ENCODE results near the gene NFYA. TPM values are rescaled to one million over a fixed set of nuclear protein-coding genes. Genes with fewer than 3 reads are reported as not detected.

NFYA gene
- total and polyA plus RNA-seq, 2 of the 4 experiments (the other 2 are of a cell fraction): 10.9 to 28.5 TPM

- in situ Hi-C loops (cut with MboI; ENCODE audit: low sequenced_read_pairs) (loop anchor here (25.0 kb wide), 2 partner anchors 1059 to 1684 kb away; no protein-coding TSS in a partner anchor), dilution Hi-C loops (cut with HindIII; ENCODE audit: low sequenced_read_pairs, unreplicated experiment) (no loop called here), intact Hi-C loops (cut with micrococcal nuclease) (no loop called here)
- Histone ChIP-seq H3K9me3 (ENCODE audit: control insufficient read depth, insufficient read depth, low read length) (no peaks in the 10 kb centered on the region), H3K27me3 (ENCODE audit: control insufficient read depth, insufficient read depth, low read length) (peaks cover 15% of the 10 kb centered on the region), H3K4ac (ENCODE audit: low read depth, low read length) (no peak overlapping the region), H2BK5ac (ENCODE audit: low read depth, low read length, poor library complexity, severe bottlenecking) (no peak overlapping the region), H3K23ac (ENCODE audit: low read depth, low read length) (no peak overlapping the region), H3K79me1 (ENCODE audit: low read depth in 1 of 2, low read length in 2 of 2) (no peaks in the 10 kb centered on the region), H4K91ac (ENCODE audit: insufficient read depth, low read depth, low read length) (no peak overlapping the region), H2AFZ (replicated peaks; ENCODE audit: low read length, poor library complexity) (no peak overlapping the region), H3K56ac (ENCODE audit: extremely low read depth, insufficient read depth, low read length) (no peak overlapping the region), H2BK20ac (ENCODE audit: low read depth, low read length) (no peak overlapping the region), H2AK5ac (ENCODE audit: low read depth, low read length) (no peak overlapping the region), H2AK9ac (replicated peaks; ENCODE audit: low read depth, low read length, poor library complexity) (no peak overlapping the region), H3K9ac (ENCODE audit: low read depth, low read length) (no peak overlapping the region), H3K18ac (ENCODE audit: low read depth, low read length) (no peak overlapping the region), H3K4me1 (ENCODE audit: control insufficient read depth, insufficient read depth, low read length) (no peaks in the 10 kb centered on the region), H3K27ac (ENCODE audit: insufficient read depth, low read length) (no peak overlapping the region), H4K20me1 (ENCODE audit: insufficient read depth, low read length) (no peaks in the 10 kb centered on the region), H2BK15ac (ENCODE audit: low read depth, low read length) (no peak overlapping the region), H3K14ac (replicated peaks; ENCODE audit: low read depth, low read length) (no peak overlapping the region), H3K4me2 (ENCODE audit: low read depth, low read length) (no peak overlapping the region), H4K5ac (ENCODE audit: low read depth, low read length) (no peak overlapping the region), H4K8ac (ENCODE audit: low read depth in 2 of 2, low read length in 2 of 2) (no peak overlapping the region), H3K4me3 (ENCODE audit: insufficient read depth, low read depth, low read length) (no peak overlapping the region), H3K36me3 (ENCODE audit: control insufficient read depth, insufficient read depth, low read length) (no peaks in the 10 kb centered on the region), H3K9me1 (ENCODE audit: insufficient read depth, low read length) (0 out of 2 replicates have a peak, but pooled peaks cover 4% of the 10 kb centered on the region), H2BK120ac (ENCODE audit: low read depth, low read length) (no peak overlapping the region)
- TF ChIP-seq CHD1 (IDR thresholded peaks at IDR 0.05; ENCODE audit: low read depth, low read length): no peak
- TF ChIP-seq MAFK (IDR thresholded peaks at IDR 0.05; ENCODE audit: low read depth, low read length): no peak
- no peak for TF ChIP-seq CEBPB (IDR thresholded peaks at IDR 0.05; ENCODE audit: low read depth, low read length)
- TF ChIP-seq NFE2L2 (IDR thresholded peaks at IDR 0.05; ENCODE audit: low read depth, low read length): no peak
- no peak for TF ChIP-seq MXI1 (IDR thresholded peaks at IDR 0.05; ENCODE audit: borderline replicate concordance, low read depth, low read length)
- TF ChIP-seq RAD21 (IDR thresholded peaks at IDR 0.05; ENCODE audit: low read length): no peak
- no peak for TF ChIP-seq RCOR1 (IDR thresholded peaks at IDR 0.05; ENCODE audit: insufficient replicate concordance, low read length)
- no peak for TF ChIP-seq ELK1 (IDR thresholded peaks at IDR 0.05; ENCODE audit: borderline replicate concordance, low read depth, low read length)
- no peak for TF ChIP-seq BHLHE40 (IDR thresholded peaks at IDR 0.05; ENCODE audit: low read depth, low read length)
- TF ChIP-seq SMC3 (IDR thresholded peaks at IDR 0.05; ENCODE audit: low read depth, low read length): no peak
- no peak for TF ChIP-seq FOS (IDR thresholded peaks at IDR 0.05; ENCODE audit: low read depth, low read length)
- TF ChIP-seq MAZ (IDR thresholded peaks at IDR 0.05; ENCODE audit: borderline replicate concordance, low read depth, low read length): no peak
- no peak for TF ChIP-seq RFX5 (IDR thresholded peaks at IDR 0.05; ENCODE audit: low read depth, low read length)
- TF ChIP-seq POLR2A (IDR thresholded peaks at IDR 0.05; ENCODE audit: low read depth, low read length): no peak
- TF ChIP-seq CTCF (conservative IDR thresholded peaks at IDR 0.05; ENCODE audit: low read depth, low read length): no peak
- no peak for TF ChIP-seq USF2 (IDR thresholded peaks at IDR 0.05; ENCODE audit: low read depth, low read length)
- DNase-seq (no peak), ATAC-seq (ENCODE audit: low read depth) (no peak)
- no CpG with 5 or more reads among the region's 1 CpG for WGBS, 2 experiments (ENCODE audit: extremely low coverage in 2 of 2, insufficient read length in 1 of 2)
- BruUV-seq (replicated peaks): no TSS peak
- ChIA-PET POLR2A (ENCODE audit: unreplicated experiment) (no interaction called here), CTCF (interaction anchor here (0.7 kb wide), 1 partner anchor 222 kb away, joined by 3 read pairs; no protein-coding TSS in a partner anchor)
These were observed 26.7 kb upstream of the NFYA start for GRCh38 chr6:41046084-41046483.

Measured in IMR-90 (cell line).